HTERT RPE-1 (cell line): ENCODE data around the gene RFX3.

Experiments
- in situ Hi-C: fragments of 300-500 bp; cut with MboI; formaldehyde crosslinking; loops from 4 replicates; pipeline ENCODE4 v1.14.3; 2020; ENCODE audit warnings: low sequenced_read_pairs

The RFX3 gene

GRCh38 chr9:3436629-3437420 is 89.0 kb downstream of the RFX3 start:
- in situ Hi-C loops = no loop called here

- in situ Hi-C loops = no loop called here
These were observed 90.1 kb downstream of the RFX3 start for GRCh38 chr9:3435732-3436131.

GRCh38 chr9:3434594-3434993 is 91.2 kb downstream of the RFX3 start:
- in situ Hi-C loops = no loop called here

- in situ Hi-C loops = no loop called here
These were observed 92.0 kb downstream of the RFX3 start for GRCh38 chr9:3433754-3434153.

GRCh38 chr9:3433066-3433465 is 92.7 kb downstream of the RFX3 start:
- in situ Hi-C loops = no loop called here

GRCh38 chr9:3431890-3432289 is 93.9 kb downstream of the RFX3 start:
- in situ Hi-C loops = no loop called here

- in situ Hi-C loops = no loop called here
These were observed 105.9 kb downstream of the RFX3 start for GRCh38 chr9:3419893-3420292.

GRCh38 chr9:3415906-3416305 is 109.9 kb downstream of the RFX3 start:
- in situ Hi-C loops = no loop called here

- in situ Hi-C loops = no loop called here
These were observed 111.8 kb downstream of the RFX3 start for GRCh38 chr9:3413984-3414383.

GRCh38 chr9:3410461-3410860 is 115.3 kb downstream of the RFX3 start:
- in situ Hi-C loops = no loop called here

- in situ Hi-C loops = no loop called here
These were observed 116.3 kb downstream of the RFX3 start for GRCh38 chr9:3409453-3409852.

- in situ Hi-C loops = no loop called here
These were observed 122.5 kb downstream of the RFX3 start for GRCh38 chr9:3403315-3403714.

GRCh38 chr9:3401221-3401954 is 124.4 kb downstream of the RFX3 start:
- in situ Hi-C loops = no loop called here

- in situ Hi-C loops = no loop called here
These were observed 127.6 kb downstream of the RFX3 start for GRCh38 chr9:3398232-3398648.

GRCh38 chr9:3397766-3398165 is 128.0 kb downstream of the RFX3 start:
- in situ Hi-C loops = no loop called here

GRCh38 chr9:3391414-3391813 is 134.4 kb downstream of the RFX3 start:
- in situ Hi-C loops = no loop called here

GRCh38 chr9:3386753-3387152 is 139.0 kb downstream of the RFX3 start:
- in situ Hi-C loops = no loop called here

- in situ Hi-C loops = no loop called here
These were observed 139.9 kb downstream of the RFX3 start for GRCh38 chr9:3385871-3386270.

GRCh38 chr9:3371842-3372241 is 154.0 kb downstream of the RFX3 start:
- in situ Hi-C loops = no loop called here

- in situ Hi-C loops = no loop called here
These were observed 155.1 kb downstream of the RFX3 start for GRCh38 chr9:3370715-3371114.

- in situ Hi-C loops = no loop called here
These were observed 158.6 kb downstream of the RFX3 start for GRCh38 chr9:3367185-3367584.

GRCh38 chr9:3361689-3362392 is 164.0 kb downstream of the RFX3 start:
- in situ Hi-C loops = no loop called here
